Measurements from ENCODE around the gene KPNA6.

Gene KPNA6

GRCh38 chr1:32170991-32171390 lies 63.1 kb downstream of the KPNA6 start:
- no peaks in the 10 kb centered on the region for H3K79me2 ChIP-seq
- no peak overlapping the region for H3K4me2 ChIP-seq (ENCODE audit: low read length)

GRCh38 chr1:32172621-32173245 lies 64.9 kb downstream of the KPNA6 start:
- Histone ChIP-seq H3K9ac (no peak overlapping the region), H3K4me2 (ENCODE audit: low read length) (no peak overlapping the region), H3K4me3 (ENCODE audit: low read depth, low read length) (no peak overlapping the region), H3K9me3 (ENCODE audit: control insufficient read depth, low read length) (no peaks in the 10 kb centered on the region), H2AFZ (no peak overlapping the region), H3K27me3 (ENCODE audit: control insufficient read depth, insufficient read depth, low read length) (no peaks in the 10 kb centered on the region), H3K79me2 (no peaks in the 10 kb centered on the region), H3K27ac (no peak overlapping the region), H3K36me3 (ENCODE audit: control insufficient read depth, insufficient read depth, low read length) (no peaks in the 10 kb centered on the region), H3K4me1 (no peaks in the 10 kb centered on the region)
- TF ChIP-seq CTCF (IDR thresholded peaks at IDR 0.05), result no peak

More at GRCh38 chr1:32170991-32171390, 63.1 kb downstream of the KPNA6 start:
- H3K4me3 ChIP-seq (ENCODE audit: low read depth, low read length), result no peak overlapping the region
- TF ChIP-seq CTCF (IDR thresholded peaks at IDR 0.05), result no peak
- no peak overlapping the region for H3K27ac ChIP-seq
- no peaks in the 10 kb centered on the region for H3K9me3 ChIP-seq (ENCODE audit: control insufficient read depth, low read length)
- no peaks in the 10 kb centered on the region for H3K27me3 ChIP-seq (ENCODE audit: control insufficient read depth, insufficient read depth, low read length)
- no peak overlapping the region for H2AFZ ChIP-seq
- H3K9ac ChIP-seq, result no peak overlapping the region
- H3K4me1 ChIP-seq, result no peaks in the 10 kb centered on the region
- H3K36me3 ChIP-seq (ENCODE audit: control insufficient read depth, insufficient read depth, low read length), result no peaks in the 10 kb centered on the region

- H3K27me3 ChIP-seq (ENCODE audit: control insufficient read depth, insufficient read depth, low read length), result no peaks in the 10 kb centered on the region
- H3K4me3 ChIP-seq (ENCODE audit: low read depth, low read length), result peak overlapping the region; percentile 71
- peak overlapping the region; percentile 95 for H3K4me2 ChIP-seq (ENCODE audit: low read length)
- peak overlapping the region; percentile 87 for H3K27ac ChIP-seq
- no peaks in the 10 kb centered on the region for H3K9me3 ChIP-seq (ENCODE audit: control insufficient read depth, low read length)
- H3K9ac ChIP-seq, result no peak overlapping the region
- peaks cover 6% of the 10 kb centered on the region for H3K79me2 ChIP-seq
- peak overlapping the region; percentile 82 for H2AFZ ChIP-seq
- no peak for TF ChIP-seq CTCF (IDR thresholded peaks at IDR 0.05)
- peaks cover 5% of the 10 kb centered on the region for H3K4me1 ChIP-seq
- H3K36me3 ChIP-seq (ENCODE audit: control insufficient read depth, insufficient read depth, low read length), result no peaks in the 10 kb centered on the region
Observed at GRCh38 chr1:32178380-32179192, 70.7 kb downstream of the KPNA6 start.

GRCh38 chr1:32179193-32179442 lies 71.3 kb downstream of the KPNA6 start:
- H3K36me3 ChIP-seq (ENCODE audit: control insufficient read depth, insufficient read depth, low read length), result no peaks in the 10 kb centered on the region
- H3K4me1 ChIP-seq, result peaks cover 5% of the 10 kb centered on the region
- no peak for TF ChIP-seq CTCF (IDR thresholded peaks at IDR 0.05)

More at GRCh38 chr1:32179193-32179442, 71.3 kb downstream of the KPNA6 start:
- H3K79me2 ChIP-seq, result peaks cover 11% of the 10 kb centered on the region
- peak overlapping the region; percentile 71 for H3K4me3 ChIP-seq (ENCODE audit: low read depth, low read length)
- H3K4me2 ChIP-seq (ENCODE audit: low read length), result peak overlapping the region; percentile 95
- no peak overlapping the region for H3K9ac ChIP-seq
- H2AFZ ChIP-seq, result peak overlapping the region; percentile 82
- H3K27me3 ChIP-seq (ENCODE audit: control insufficient read depth, insufficient read depth, low read length), result no peaks in the 10 kb centered on the region
- H3K27ac ChIP-seq, result peak overlapping the region; percentile 87
- H3K9me3 ChIP-seq (ENCODE audit: control insufficient read depth, low read length), result no peaks in the 10 kb centered on the region

All from parathyroid adenoma (tissue), 2 donors.